Left hindlimb (tissue), 1 donor: ENCODE measurements around the gene NRCAM.

ENCODE experiments used
- DNase-seq: peaks from one replicate; pipeline ENCODE4 v3.0.0-alpha.2; 2018

NRCAM gene

DNA sequence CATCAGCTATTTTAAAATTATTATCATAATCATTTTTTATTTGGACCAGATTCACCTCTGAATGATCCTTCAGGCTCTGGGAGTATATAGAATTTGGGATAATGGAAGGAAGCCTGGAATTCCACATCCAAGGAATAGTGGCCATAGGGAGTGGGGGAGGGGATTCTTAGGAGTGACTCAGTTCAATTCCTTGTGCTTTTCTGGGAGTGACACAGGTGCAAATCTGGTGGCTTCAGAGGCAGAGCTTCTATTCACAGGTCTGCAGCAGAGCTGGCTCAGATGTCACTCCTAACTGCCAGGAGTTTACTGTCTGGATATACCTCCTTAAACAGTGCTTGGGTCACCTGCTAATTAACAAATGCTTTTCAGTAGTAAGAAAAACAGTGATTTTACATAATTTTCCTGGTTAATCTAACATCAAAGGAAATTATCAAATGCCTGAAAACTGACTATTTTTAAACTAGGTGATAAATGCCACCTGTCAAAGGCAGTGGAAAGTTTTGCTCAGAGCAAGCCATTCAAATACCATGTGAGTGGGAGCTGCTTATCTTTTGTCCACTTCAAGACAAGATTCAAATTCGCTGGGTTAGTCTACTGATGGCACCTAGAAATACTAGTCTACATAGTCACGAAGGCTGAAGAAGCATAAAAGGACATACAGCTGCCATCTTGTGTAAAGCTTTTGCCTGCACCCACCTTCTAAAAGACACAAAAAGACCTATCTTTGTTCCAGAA lies 219.4 kb downstream of the NRCAM start:
- DNase-seq: no peak

DNA sequence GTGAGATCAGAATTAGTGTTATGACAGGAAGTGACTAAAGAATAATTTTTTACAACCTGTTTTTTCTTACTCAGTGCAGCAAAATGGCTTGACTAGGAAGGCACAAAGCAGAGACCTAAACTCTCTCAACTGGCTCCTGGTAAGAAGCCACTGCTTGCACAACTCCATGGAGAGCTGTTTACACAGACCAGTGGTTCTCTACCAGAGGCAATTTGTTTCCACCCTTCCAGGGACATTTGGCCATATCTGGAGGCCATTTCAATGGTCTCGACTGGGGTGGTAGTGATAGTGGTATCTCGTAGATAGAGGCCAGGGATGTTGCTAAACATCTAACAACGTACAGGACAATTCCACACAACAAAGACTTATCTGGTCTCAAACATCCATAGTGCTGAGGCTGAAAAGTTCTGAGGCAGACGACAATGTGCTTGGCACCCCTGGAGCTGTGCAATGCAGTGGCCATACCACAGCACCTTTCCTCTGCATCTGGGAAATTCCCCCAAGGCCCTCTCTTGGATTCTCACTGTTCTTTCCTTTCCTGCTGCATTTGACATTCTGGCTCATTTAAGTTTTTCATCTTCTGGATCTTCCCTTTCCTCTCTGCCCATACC lies 220.7 kb downstream of the NRCAM start:
- DNase-seq: no peak

DNA sequence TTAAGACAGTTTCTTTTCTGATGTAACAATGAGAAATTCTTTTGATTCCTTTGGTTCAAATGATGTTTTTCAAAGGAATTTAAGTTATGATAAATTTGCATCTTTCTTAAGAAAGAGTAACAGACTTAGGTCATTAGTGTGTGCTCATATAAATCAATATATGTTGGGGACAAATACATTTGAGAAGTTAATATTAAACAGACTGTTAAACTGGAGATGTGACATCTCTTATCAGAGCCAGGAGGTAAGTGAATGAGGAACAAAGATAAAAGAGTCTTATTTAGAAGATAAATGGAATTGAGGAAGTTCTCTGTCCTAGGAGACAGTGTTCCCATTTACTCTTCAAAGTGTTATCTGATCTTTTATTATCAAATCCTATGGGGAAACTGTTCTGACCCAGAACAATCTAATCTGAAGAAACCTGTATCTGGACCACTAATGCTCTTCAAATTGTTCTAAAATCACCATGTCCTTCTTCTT lies 221.2 kb downstream of the NRCAM start:
- DNase-seq: no peak

- DNase-seq: no peak
Observed at GRCh38 chr7:108234281-108234680, 222.0 kb downstream of the NRCAM start.

- DNase-seq: no peak
Observed at GRCh38 chr7:108232076-108232475, 224.2 kb downstream of the NRCAM start.

DNA sequence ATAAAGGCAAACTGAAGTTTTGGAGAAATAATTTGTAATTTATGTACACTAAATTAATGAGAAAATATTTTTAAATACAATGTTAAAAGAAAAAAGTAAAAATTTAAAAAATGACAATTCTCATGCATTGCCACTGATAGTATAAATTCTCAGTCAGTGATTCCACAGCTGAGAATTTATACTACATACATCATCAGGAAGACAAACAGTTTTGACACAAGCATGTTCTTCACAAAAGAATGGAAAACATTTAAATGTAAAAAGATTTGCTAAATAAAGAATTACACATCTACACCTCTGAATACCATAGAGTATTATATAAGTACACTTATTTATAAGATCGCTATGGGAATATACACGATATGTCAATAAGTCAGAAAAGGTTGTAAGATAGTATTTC lies 225.0 kb downstream of the NRCAM start:
- DNase-seq: no peak

GRCh38 chr7:108227366-108227765 lies 228.9 kb downstream of the NRCAM start:
- no peak for DNase-seq

DNA sequence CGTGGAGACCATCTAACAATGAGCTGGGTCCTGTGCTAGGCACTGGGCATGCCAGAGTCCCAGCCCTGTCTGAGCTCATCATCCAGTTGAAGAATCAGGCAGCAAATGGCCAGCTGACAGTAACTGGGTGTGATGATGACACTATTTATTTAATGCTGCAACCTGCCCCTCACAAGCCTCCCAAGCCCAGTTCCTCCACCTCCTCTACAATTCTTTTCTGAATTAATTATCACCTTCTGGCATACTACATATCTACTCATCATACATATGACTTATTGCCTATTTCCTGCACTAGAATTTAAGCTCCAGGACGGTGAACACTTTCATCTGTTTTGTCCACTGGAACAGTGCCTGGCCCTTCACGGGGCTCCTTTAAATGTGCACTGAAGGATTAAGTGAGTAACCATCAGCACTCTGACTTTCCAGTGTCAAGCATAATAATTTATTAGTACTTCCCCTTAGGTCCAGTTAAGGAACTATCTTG lies 229.4 kb downstream of the NRCAM start:
- DNase-seq: no peak

- no peak for DNase-seq
Observed at GRCh38 chr7:108225531-108226181, 230.6 kb downstream of the NRCAM start.

DNA sequence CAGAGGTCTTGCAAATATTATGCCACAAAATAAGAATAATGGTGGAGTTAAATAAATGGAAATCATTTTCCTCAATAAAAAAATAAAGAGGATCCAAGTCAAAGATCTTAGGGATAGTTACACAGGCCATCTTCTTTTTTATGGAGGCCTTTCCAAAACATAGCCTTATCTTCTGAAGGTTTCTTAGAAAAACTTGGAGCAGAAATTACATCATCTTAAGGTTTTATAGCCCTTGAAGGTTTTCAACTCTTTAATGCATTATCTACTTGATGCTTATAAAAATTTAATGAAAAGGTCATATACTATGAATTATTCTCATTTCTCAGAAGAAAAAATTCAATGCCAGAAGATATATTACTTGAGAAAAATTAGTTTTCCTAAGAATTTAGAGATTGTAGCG lies 231.8 kb downstream of the NRCAM start:
- DNase-seq: no peak

GRCh38 chr7:108222236-108222892 lies 233.9 kb downstream of the NRCAM start:
- DNase-seq: no peak

- DNase-seq: no peak
Observed at GRCh38 chr7:108211382-108212201, 244.6 kb downstream of the NRCAM start.

DNA sequence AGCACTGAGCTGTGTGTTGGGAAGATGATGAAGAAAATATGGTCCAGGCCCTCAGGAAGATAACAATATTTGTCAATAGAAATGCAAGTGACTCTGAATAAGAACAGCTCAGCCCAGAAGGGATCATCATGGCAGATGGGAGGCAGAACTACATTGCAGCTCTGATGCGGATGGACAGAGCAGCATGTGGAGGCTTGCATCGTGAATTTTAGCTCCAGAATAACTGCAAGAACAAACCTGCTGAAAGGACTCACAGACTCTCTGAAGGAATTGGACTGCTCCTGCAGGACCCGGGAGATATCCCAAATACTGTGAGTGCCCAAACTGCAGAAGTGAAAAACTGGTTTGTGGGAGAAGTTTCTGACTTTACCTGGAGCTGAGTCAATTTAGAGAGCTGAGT lies 245.4 kb downstream of the NRCAM start:
- no peak for DNase-seq

DNA sequence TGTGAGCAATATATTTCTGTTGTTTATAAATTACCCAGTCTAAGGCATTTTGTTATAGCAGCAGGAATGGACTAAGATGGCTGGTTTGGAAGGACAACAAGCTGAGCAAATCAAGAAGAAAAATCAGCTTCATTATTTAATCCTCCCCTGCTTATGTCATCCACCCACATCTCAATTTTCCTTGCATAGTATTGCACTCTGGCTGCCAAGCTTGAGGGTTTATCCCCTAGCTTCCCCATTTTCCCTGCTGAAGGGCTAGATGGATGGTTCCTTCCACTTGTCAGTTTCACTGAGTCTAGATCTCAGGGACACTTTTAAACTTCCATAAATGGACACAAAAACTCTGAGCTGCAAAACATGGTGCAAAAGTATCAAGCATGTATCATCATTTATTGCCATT lies 250.9 kb downstream of the NRCAM start:
- DNase-seq: no peak

DNA sequence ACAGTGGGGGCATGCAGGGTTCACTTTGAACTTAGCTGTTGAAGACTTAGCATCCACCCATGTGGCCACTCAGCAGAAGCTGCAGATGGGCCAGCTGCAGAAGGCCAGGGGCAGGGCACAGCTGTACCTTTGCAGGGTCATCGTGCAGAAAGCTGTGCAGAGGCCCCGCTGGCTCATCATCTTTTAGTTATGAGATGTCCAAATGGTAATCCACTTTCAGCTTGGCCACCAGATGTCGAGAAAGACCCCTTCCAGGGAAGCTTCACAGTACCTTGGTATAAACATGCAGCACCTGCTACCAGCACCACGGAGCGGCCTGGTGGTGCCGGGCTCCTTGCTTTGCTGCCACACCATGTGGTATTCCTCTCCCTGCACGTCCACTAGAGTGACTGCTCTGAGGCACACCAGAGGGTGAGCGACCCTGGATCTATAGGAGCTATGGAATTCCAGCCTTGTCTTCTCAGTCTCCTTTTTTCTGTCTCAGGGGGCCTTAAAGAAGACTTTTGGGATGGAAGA lies 251.9 kb downstream of the NRCAM start:
- DNase-seq: no peak

- no peak for DNase-seq
Observed at GRCh38 chr7:108203537-108203936, 252.7 kb downstream of the NRCAM start.

DNA sequence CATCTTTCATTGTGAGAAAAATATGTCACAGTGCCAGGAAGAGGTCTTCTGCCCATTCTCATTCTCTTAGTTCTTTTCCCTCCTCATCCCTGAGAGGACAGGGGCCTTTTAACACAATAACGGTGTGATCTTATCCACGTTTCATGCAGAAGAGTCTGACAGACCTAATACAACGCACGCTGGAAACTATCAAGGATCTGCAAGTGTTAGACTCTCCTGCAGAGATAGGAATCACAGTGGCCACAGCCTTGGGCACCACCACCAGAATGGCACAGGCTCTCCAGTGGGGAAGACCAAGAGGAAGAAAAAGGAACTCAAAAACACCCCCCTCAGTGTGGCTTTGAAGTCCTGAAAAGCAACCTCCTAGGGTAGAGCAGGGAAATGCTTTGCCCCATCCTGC lies 253.5 kb downstream of the NRCAM start:
- no peak for DNase-seq

- DNase-seq: no peak
Observed at GRCh38 chr7:108201766-108202165, 254.5 kb downstream of the NRCAM start.

GRCh38 chr7:108200326-108200725 lies 255.9 kb downstream of the NRCAM start:
- no peak for DNase-seq

- no peak for DNase-seq
Observed at GRCh38 chr7:108197371-108198091, 258.7 kb downstream of the NRCAM start.

DNA sequence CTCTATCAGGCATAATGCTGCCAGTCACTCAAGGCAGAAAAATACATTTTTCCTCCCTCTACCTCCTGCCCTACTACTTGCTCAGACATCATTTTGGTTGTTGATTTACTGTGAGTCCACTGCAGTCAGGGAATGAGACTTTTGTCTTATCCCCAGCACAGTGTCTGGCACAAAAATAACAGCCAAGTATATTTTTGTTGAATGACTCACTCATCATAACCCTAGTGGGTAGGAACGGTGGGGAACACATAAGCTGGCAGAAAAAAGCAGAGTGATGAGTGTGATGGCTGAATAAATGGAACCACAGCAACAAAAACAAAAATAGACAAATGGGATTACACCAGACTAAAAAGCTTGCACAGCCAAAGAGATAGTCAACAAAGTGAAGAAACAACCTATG lies 260.2 kb downstream of the NRCAM start:
- no peak for DNase-seq
